Testis (tissue), 3 donors: ENCODE measurements around the gene ERI3. TPM values are rescaled to one million over a fixed set of nuclear protein-coding genes. Genes with fewer than 3 reads are reported as not detected.

Experiments used
- DNase-seq: peaks from one replicate; pipeline ENCODE4 v3.0.0-alpha.2; 2019
- H3K27ac ChIP-seq, 2 donors: fragments of 200-600 bp; sonication (generic); one replicate each; pipeline ENCODE4 v1.5.1; 2019
- H3K27me3 ChIP-seq: fragments of 200-600 bp; sonication (generic); one replicate; pipeline ENCODE4 v1.5.1; 2019
- H3K36me3 ChIP-seq: fragments of 200-600 bp; sonication (generic); one replicate; pipeline ENCODE4 v1.5.1; 2017; ENCODE audit warnings: low read depth; ENCODE audit errors: missing control alignments
- H3K4me1 ChIP-seq: fragments of 200-600 bp; sonication (generic); one replicate; pipeline ENCODE4 v1.5.1; 2019
- H3K4me3 ChIP-seq, 2 donors: fragments of 200-600 bp; sonication (generic); one replicate each; pipeline ENCODE4 v1.5.1; 2017 to 2019
- H3K9me3 ChIP-seq: fragments of 200-600 bp; sonication (generic); one replicate; pipeline ENCODE4 v1.5.1; 2017
- CTCF ChIP-seq, 3 experiments: fragments of 450-650 bp in 2 of 3; fragments of 200-600 bp in 1 of 3; sonication (generic) in 1 of 3; IDR thresholded peaks; one replicate each; pipeline ENCODE4 v1.5.1; 2016 to 2019; ENCODE audit warnings: antibody characterized with exemption in 3 of 3, mild to moderate bottlenecking in 2 of 3, moderate library complexity in 1 of 3
- POLR2A ChIP-seq: fragments of 450-650 bp; IDR thresholded peaks from one replicate; pipeline ENCODE4 v1.6.1; 2017; ENCODE audit warnings: antibody characterized with exemption, mild to moderate bottlenecking, moderate library complexity
- WGBS, 2 donors: methylation state at CpG; one replicate each; pipeline ENCODE4 v1.1.5; 2018; 5-methylcytosine and 5-hydroxymethylcytosine counted together
- intact Hi-C: fragments of 100-400 bp; cut with DNase I; formaldehyde crosslinking; loops from one replicate; pipeline ENCODE4 v1.15.1; 2023; ENCODE audit warnings: low total_unique reads
- polyA plus RNA-seq: library from polyadenylated mRNA; stranded (reverse); fragments of 350-450 nt; fragmentation: Illumina TruSeq; extraction: RNeasy Lipid Tissue Mini Kit (QIAGEN cat#74804); gene quantifications from one replicate; pipeline ENCODE4 v1.2.3, GENCODE V29; 2014; ENCODE audit warnings: low read depth, low replicate concordance; ENCODE audit not compliant: insufficient read depth
- total RNA-seq, 2 donors: library from RNA; depleted of rRNA; stranded (reverse); fragments of >200 nt; gene quantifications; one replicate each; pipeline ENCODE4 v1.2.3, GENCODE V29; 2016

The ERI3 gene
- total and polyA plus RNA-seq, 3 donors from 2014 or later = 104 to 140 (median 109) TPM

DNA sequence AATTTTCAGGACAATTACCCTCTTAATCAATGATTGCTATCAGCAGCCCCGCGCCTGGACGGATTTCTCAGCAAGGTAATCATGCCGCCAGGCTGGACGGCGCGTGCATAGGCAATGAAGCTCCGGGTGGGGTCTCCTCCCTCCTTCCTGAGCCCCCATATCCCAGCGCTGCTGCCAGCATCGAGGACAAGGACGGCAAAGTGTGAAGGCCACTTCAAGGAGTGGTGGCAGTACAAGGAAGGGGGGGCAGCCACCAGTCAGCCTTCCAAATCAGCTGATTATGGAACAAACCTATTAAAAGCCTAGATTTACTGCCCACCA lies 90.6 kb downstream of the ERI3 start:
- no peaks in the 10 kb centered on the region for H3K4me1 ChIP-seq
- H3K36me3 ChIP-seq = no peaks in the 10 kb centered on the region
- intact Hi-C loops = no loop called here
- H3K9me3 ChIP-seq = no peaks in the 10 kb centered on the region
- no peaks in the 10 kb centered on the region for H3K27me3 ChIP-seq
- no peak for DNase-seq
- H3K4me3 ChIP-seq = no peak overlapping the region
- 87 to 94% methylated on average over 7 to 11 of the region's 11 CpGs for WGBS, 2 donors
- TF ChIP-seq CTCF (IDR thresholded peaks at IDR 0.05) (no peak), POLR2A (no peak)
- no peak overlapping the region for H3K27ac ChIP-seq

DNA sequence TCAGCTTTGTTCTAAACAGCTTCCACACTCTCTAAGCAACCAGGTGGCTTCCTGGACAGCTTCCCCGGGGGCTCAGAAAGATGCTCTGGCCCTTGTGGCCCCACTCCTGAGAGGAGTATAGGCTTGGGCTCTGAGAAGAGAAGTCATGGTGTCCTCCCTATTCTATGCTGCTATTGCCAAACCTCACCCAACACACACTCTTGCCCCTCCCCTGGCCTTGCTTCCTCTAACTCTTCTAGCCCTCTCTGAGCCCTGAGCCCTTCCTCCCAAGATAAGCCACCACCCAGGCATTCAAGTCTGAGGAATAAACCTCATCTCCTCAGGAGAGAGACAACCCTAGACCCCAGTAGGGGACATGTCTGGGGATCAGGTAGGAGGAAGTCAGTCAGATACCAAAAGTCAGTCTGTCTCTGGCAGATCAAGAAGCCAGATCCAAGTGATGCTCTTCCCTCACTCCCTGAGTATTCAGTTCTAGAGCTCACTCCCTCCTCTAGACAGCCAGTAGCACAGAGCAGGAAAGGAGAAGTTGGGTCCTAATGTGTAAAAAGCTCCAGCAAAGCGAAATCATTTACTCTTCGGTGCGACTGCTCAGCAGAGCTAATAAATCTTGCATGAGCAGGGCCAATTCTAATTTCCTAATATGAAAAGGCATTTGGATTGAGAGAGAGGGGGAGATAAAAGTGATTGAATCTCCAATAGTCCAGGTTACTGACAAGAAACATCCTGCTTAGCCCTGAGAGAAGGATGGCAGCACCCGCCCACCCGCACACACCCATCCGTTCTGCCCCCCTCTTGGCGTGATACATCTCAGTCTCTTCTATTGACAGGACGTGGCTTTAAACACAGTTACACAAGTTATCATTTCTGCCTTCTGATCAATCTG lies 91.2 kb downstream of the ERI3 start:
- intact Hi-C loops = no loop called here
- Histone ChIP-seq H3K27me3 (no peaks in the 10 kb centered on the region), H3K27ac (no peak overlapping the region), H3K9me3 (no peaks in the 10 kb centered on the region), H3K36me3 (no peaks in the 10 kb centered on the region), H3K4me1 (no peaks in the 10 kb centered on the region), H3K4me3 (no peak overlapping the region)
- TF ChIP-seq CTCF (IDR thresholded peaks at IDR 0.05) = no peak
- no peak for TF ChIP-seq POLR2A
- WGBS, 2 donors = 93 to 94% methylated on average over 9 of the region's 9 CpGs
- no peak for DNase-seq

- no peaks in the 10 kb centered on the region for H3K9me3 ChIP-seq
- 80 to 96% methylated on average over 3 to 4 of the region's 4 CpGs for WGBS, 2 donors
- intact Hi-C loops = no loop called here
- H3K27ac ChIP-seq = no peak overlapping the region
- TF ChIP-seq CTCF (IDR thresholded peaks at IDR 0.05) (no peak), POLR2A (no peak)
- H3K4me3 ChIP-seq = no peak overlapping the region
- no peaks in the 10 kb centered on the region for H3K36me3 ChIP-seq
- H3K27me3 ChIP-seq = no peaks in the 10 kb centered on the region
- no peaks in the 10 kb centered on the region for H3K4me1 ChIP-seq
- no peak for DNase-seq
These were observed 92.1 kb downstream of the ERI3 start for GRCh38 chr1:44262816-44263567.

DNA sequence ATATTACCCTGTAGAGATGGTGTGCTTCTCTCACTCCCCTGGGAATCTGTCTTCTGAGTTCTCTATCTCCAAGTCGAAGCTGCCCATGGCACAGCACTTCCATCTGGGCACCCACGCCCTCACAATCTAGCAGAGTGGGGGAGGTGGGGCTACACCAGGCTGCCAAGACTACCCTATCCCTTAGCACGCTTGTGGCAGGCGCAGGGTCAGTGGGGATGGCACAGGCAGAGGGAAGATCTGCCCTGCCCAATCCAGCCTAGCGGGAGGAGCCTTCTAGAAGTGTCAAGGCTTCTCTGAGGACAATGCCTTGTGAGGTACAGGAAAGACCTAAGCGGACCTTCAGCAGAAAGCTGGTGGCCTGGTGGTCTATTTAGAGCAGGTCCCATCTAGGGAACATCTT lies 92.6 kb downstream of the ERI3 start:
- H3K4me3 ChIP-seq = no peak overlapping the region
- H3K9me3 ChIP-seq = no peaks in the 10 kb centered on the region
- intact Hi-C loops = no loop called here
- no peak for DNase-seq
- H3K4me1 ChIP-seq = no peaks in the 10 kb centered on the region
- 92 to 100% methylated on average over 2 to 6 of the region's 6 CpGs for WGBS, 2 donors
- no peaks in the 10 kb centered on the region for H3K27me3 ChIP-seq
- H3K27ac ChIP-seq = no peak overlapping the region
- TF ChIP-seq CTCF (IDR thresholded peaks at IDR 0.05) (no peak), POLR2A (no peak)
- H3K36me3 ChIP-seq = no peaks in the 10 kb centered on the region
